HG03460 (cell line): ENCODE results near the gene ST7.

Source experiments
- ATAC-seq: cut with Tn5 transposase; IDR thresholded peaks from one replicate; pipeline ENCODE4 v1.9.1; 2021; ENCODE audit not compliant: unreplicated experiment

The ST7 gene

GRCh38 chr7:117145333-117145732, 192.0 kb downstream of the ST7 start:
- ATAC-seq, result no peak

- no peak for ATAC-seq
These were observed 192.8 kb downstream of the ST7 start for GRCh38 chr7:117146059-117146458.

GRCh38 chr7:117146511-117146910, 193.2 kb downstream of the ST7 start:
- no peak for ATAC-seq

GRCh38 chr7:117148971-117149370, 195.7 kb downstream of the ST7 start:
- ATAC-seq, result no peak

GRCh38 chr7:117149692-117150091, 196.4 kb downstream of the ST7 start:
- ATAC-seq, result no peak

GRCh38 chr7:117152213-117153007, 199.1 kb downstream of the ST7 start:
- ATAC-seq, result no peak

GRCh38 chr7:117153016-117153545, 199.8 kb downstream of the ST7 start:
- ATAC-seq, result no peak

- no peak for ATAC-seq
These were observed 201.4 kb downstream of the ST7 start for GRCh38 chr7:117154721-117155120.

- ATAC-seq, result no peak
These were observed 202.4 kb downstream of the ST7 start for GRCh38 chr7:117155694-117156093.

GRCh38 chr7:117157241-117158209, 204.2 kb downstream of the ST7 start:
- no peak for ATAC-seq

GRCh38 chr7:117158941-117159697, 205.8 kb downstream of the ST7 start:
- ATAC-seq, result no peak

- ATAC-seq, result no peak
These were observed 209.8 kb downstream of the ST7 start for GRCh38 chr7:117163101-117163500.

- no peak for ATAC-seq
These were observed 211.3 kb downstream of the ST7 start for GRCh38 chr7:117164620-117165019.

- no peak for ATAC-seq
These were observed 212.4 kb downstream of the ST7 start for GRCh38 chr7:117165656-117166055.

GRCh38 chr7:117169907-117170306, 216.6 kb downstream of the ST7 start:
- ATAC-seq, result no peak

- no peak for ATAC-seq
These were observed 217.8 kb downstream of the ST7 start for GRCh38 chr7:117171106-117171505.

GRCh38 chr7:117172283-117172682, 219.0 kb downstream of the ST7 start:
- ATAC-seq, result no peak

- ATAC-seq, result no peak
These were observed 219.9 kb downstream of the ST7 start for GRCh38 chr7:117173035-117173770.

- no peak for ATAC-seq
These were observed 222.9 kb downstream of the ST7 start for GRCh38 chr7:117176206-117176605.

- no peak for ATAC-seq
These were observed 225.3 kb downstream of the ST7 start for GRCh38 chr7:117178600-117178999.
